Measurements from ENCODE around the gene KLRG1. TPM values are rescaled to one million over a fixed set of nuclear protein-coding genes. Genes with fewer than 3 reads are reported as not detected.

Gene KLRG1
- total and polyA plus RNA-seq, 9 of the 15 experiments (the other 6 are each of a cell fraction or from before 2014, with no cell fraction given), result 1.4 to 7.2 (median 2.1) TPM

- no TSS peak for BruUV-seq (replicated peaks)
- ChIA-PET CTCF (ENCODE audit: low intra/inter-chr PET ratio) (no interaction called here), POLR2A (interaction anchor here (0.6 to 1.0 kb wide), 2 partner anchors 9 to 10 kb away, joined by 3 to 4 read pairs; partner anchors contain the start of gene M6PR)
- no peak for TF ChIP-seq HDAC1 (IDR thresholded peaks at IDR 0.05)
- TF ChIP-seq CUX1 (CRISPR knock-in tag; IDR thresholded peaks at IDR 0.05), result no peak
- TF ChIP-seq, protein P1, sequence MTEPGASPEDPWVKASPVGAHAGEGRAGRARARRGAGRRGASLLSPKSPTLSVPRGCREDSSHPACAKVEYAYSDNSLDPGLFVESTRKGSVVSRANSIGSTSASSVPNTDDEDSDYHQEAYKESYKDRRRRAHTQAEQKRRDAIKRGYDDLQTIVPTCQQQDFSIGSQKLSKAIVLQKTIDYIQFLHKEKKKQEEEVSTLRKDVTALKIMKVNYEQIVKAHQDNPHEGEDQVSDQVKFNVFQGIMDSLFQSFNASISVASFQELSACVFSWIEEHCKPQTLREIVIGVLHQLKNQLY (CRISPR knock-in tag; conservative IDR thresholded peaks at IDR 0.05), result no peak
- no peak for TF ChIP-seq ZEB2 (IDR thresholded peaks at IDR 0.05)
- no peak for TF ChIP-seq ZFX (CRISPR knock-in tag; IDR thresholded peaks at IDR 0.05)
- no peak for TF ChIP-seq BCOR (IDR thresholded peaks at IDR 0.05)
- no peak for TF ChIP-seq RFX7 (CRISPR knock-in tag; IDR thresholded peaks at IDR 0.05)
- TF ChIP-seq ZNF239 (CRISPR knock-in tag; IDR thresholded peaks at IDR 0.05), result no peak
- TF ChIP-seq ZNF639 (CRISPR knock-in tag; conservative IDR thresholded peaks at IDR 0.05 in 1 of 2, IDR thresholded peaks at IDR 0.05 in 1 of 2), result no peak
- no peak for TF ChIP-seq OTX1 (CRISPR knock-in tag; IDR thresholded peaks at IDR 0.05)
- TF ChIP-seq PHF20 (IDR thresholded peaks at IDR 0.05; ENCODE audit: partially characterized antibody), result no peak
- FAIRE-seq (no peak), DNase-seq (ENCODE audit: extremely low read depth in 1 of 4, low spot score in 3 of 4) (no peak), ATAC-seq (no peak)
- no peak overlapping the region for H3K27ac ChIP-seq (ENCODE audit: extremely low read depth, low read depth, low read length)
- H3K9me3 ChIP-seq (replicated peaks; ENCODE audit: control insufficient read depth, insufficient read depth, low read depth, low read length), result no peaks in the 10 kb centered on the region
- peaks cover 3 to 5% of the 10 kb centered on the region in 2 experiments; a peak in 3 of 5 replicates for H3K4me1 ChIP-seq (replicated peaks in 1 of 2; ENCODE audit: control insufficient read depth in 2 of 2, insufficient read depth in 2 of 2, low read length in 2 of 2)
- H3K79me2 ChIP-seq (ENCODE audit: control insufficient read depth, insufficient read depth, low read length), result no peaks in the 10 kb centered on the region
- H3K4me3 ChIP-seq, result no peak overlapping the region
- H3K27me3 ChIP-seq (ENCODE audit: control insufficient read depth in 2 of 2, insufficient read depth in 2 of 2, low read length in 2 of 2), result no peaks in the 10 kb centered on the region
- H3K9me1 ChIP-seq (ENCODE audit: control insufficient read depth, insufficient read depth, low read length), result no peaks in the 10 kb centered on the region
- no peak overlapping the region for H2AFZ ChIP-seq (ENCODE audit: low read depth, low read length)
- no peak overlapping the region for H3K9ac ChIP-seq (ENCODE audit: insufficient read depth in 1 of 2, low read depth in 2 of 2, low read length in 2 of 2)
- intact Hi-C loops (cut with micrococcal nuclease) (no loop called here), in situ Hi-C loops (cut with MboI) (no loop called here)
- WGBS (ENCODE audit: insufficient coverage, low coverage, missing lambda C conversion rate), result 89% methylated on average over 2 of the region's 2 CpGs
- H4K20me1 ChIP-seq (replicated peaks; ENCODE audit: control insufficient read depth, insufficient read depth, low read length), result no peaks in the 10 kb centered on the region
- H3K4me2 ChIP-seq (ENCODE audit: insufficient read depth, low read length), result no peak overlapping the region
- H3K36me3 ChIP-seq (ENCODE audit: control insufficient read depth, insufficient read depth, low read length), result no peaks in the 10 kb centered on the region
Measured at GRCh38 chr12:8960176-8960575, 29.2 kb upstream of the KLRG1 start.

Measured in K562 (cell line).